ENCODE data around the gene PTGS1.

The PTGS1 gene

DNA sequence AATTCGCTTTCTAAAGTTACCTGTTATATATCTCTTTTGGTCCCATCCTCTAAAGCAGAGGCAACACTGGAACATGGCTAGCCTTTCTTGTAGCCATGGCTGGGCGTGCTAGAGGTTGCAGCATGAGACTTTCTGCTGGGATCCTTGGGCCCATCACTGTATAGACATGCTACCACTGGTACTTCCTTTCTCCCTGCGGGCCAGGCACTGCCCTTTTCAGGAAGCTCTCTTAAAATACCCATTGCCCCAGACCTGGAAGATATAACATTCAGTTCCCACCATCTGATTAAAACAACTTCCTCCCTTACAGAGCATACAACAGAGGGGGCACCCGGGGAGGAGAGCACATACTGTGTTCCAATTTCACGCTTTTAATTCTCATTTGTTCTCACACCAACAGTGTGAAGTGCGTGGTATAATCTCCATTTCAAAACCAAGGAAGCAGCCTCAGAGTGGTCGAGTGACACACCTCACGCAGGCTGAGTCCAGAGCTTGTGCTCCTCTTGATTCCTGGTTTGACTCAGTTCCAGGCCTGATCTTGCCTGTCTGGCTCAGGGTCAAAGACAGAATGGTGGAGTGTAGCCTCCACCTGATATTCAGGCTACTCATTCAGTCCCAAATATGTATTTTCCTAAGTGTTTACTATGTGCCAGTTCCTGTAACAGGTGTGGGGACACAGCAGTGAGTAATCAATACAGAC, 22.6 kb downstream of the PTGS1 start:
- ChIA-PET POLR2A (no interaction called here), CTCF (no interaction called here)
- DNase-seq (ENCODE audit: extremely low spot score) = peak; percentile 3
- no peak for TF ChIP-seq CTBP1 (IDR thresholded peaks at IDR 0.05; ENCODE audit: borderline replicate concordance)
- no peak for TF ChIP-seq BHLHE40 (IDR thresholded peaks at IDR 0.05; ENCODE audit: borderline replicate concordance)
- no peak for TF ChIP-seq FOXM1 (IDR thresholded peaks at IDR 0.05; ENCODE audit: borderline replicate concordance)
- TF ChIP-seq TARDBP (IDR thresholded peaks at IDR 0.05) = no peak
- TF ChIP-seq NFRKB (IDR thresholded peaks at IDR 0.05) = no peak
- TF ChIP-seq, protein P1, sequence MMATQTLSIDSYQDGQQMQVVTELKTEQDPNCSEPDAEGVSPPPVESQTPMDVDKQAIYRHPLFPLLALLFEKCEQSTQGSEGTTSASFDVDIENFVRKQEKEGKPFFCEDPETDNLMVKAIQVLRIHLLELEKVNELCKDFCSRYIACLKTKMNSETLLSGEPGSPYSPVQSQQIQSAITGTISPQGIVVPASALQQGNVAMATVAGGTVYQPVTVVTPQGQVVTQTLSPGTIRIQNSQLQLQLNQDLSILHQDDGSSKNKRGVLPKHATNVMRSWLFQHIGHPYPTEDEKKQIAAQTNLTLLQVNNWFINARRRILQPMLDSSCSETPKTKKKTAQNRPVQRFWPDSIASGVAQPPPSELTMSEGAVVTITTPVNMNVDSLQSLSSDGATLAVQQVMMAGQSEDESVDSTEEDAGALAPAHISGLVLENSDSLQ (IDR thresholded peaks at IDR 0.05) = no peak
- TF ChIP-seq SP1 (IDR thresholded peaks at IDR 0.05) = no peak
- TF ChIP-seq L3MBTL2 (conservative IDR thresholded peaks at IDR 0.05) = no peak
- TF ChIP-seq SUZ12 (IDR thresholded peaks at IDR 0.05) = no peak
- TF ChIP-seq ZNF384 (IDR thresholded peaks at IDR 0.05) = no peak
- no peak for TF ChIP-seq FOXA1 (IDR thresholded peaks at IDR 0.05)
- TF ChIP-seq FOXK2 (IDR thresholded peaks at IDR 0.05) = no peak
- no peak for TF ChIP-seq LEF1 (IDR thresholded peaks at IDR 0.05; ENCODE audit: borderline replicate concordance)
- no peak for TF ChIP-seq HDGF (IDR thresholded peaks at IDR 0.05; ENCODE audit: borderline replicate concordance)
- TF ChIP-seq ELF4 (IDR thresholded peaks at IDR 0.05) = no peak
- TF ChIP-seq ARNT (IDR thresholded peaks at IDR 0.05) = no peak

DNA sequence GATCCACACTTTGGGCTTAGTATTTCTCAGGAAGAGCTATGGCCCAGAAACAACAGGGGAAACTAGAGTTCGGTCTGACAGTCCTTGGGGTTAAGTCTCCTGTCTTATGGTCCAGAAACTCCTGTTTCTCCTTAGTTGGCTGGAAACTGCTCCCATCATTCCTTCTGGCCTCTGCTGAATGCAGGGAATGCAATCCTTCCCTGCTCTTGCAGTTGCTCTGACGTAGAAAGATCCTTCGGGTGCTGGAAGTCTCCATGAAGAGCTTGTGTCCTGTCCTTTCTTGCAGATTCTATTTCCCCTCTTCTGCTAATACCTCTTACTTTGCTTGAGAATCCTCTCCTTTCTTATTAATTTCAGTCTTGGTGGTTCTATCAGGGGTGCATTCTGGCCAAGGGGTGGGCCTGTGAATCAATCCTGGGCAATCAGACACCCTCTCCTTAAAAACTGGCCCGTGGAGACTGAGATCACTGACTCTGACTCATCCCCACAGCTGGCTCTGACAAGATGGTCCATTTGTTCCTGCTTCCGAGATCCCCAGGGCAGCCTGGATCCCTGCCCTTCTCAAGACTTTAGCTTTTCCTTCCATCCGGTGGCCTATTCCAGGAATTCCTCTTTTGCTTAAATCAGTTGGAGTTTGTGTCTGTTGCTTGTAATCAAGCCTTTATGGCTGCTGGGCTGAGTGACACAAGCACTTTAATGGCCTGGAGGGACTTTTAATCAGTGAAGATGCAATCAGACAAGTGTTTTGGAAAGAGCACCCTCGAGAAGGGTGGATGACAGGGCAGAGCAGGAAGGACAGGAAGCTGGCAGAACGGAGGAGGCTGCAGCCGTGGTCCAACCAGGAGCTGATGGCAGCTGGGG, 23.7 kb downstream of the PTGS1 start:
- ChIA-PET CTCF (no interaction called here), POLR2A (no interaction called here)
- TF ChIP-seq SUZ12 (IDR thresholded peaks at IDR 0.05) = no peak
- no peak for TF ChIP-seq ELF4 (IDR thresholded peaks at IDR 0.05)
- TF ChIP-seq ZNF384 (IDR thresholded peaks at IDR 0.05) = no peak
- TF ChIP-seq, protein P1 (IDR thresholded peaks at IDR 0.05) = no peak
- TF ChIP-seq FOXA1 (IDR thresholded peaks at IDR 0.05) = no peak
- no peak for TF ChIP-seq TARDBP (IDR thresholded peaks at IDR 0.05)
- no peak for TF ChIP-seq NFRKB (IDR thresholded peaks at IDR 0.05)
- no peak for TF ChIP-seq CTBP1 (IDR thresholded peaks at IDR 0.05; ENCODE audit: borderline replicate concordance)
- no peak for TF ChIP-seq BHLHE40 (IDR thresholded peaks at IDR 0.05; ENCODE audit: borderline replicate concordance)
- TF ChIP-seq HDGF (IDR thresholded peaks at IDR 0.05; ENCODE audit: borderline replicate concordance) = no peak
- no peak for TF ChIP-seq FOXM1 (IDR thresholded peaks at IDR 0.05; ENCODE audit: borderline replicate concordance)
- peak; percentile 4 for DNase-seq (ENCODE audit: extremely low spot score)

DNA sequence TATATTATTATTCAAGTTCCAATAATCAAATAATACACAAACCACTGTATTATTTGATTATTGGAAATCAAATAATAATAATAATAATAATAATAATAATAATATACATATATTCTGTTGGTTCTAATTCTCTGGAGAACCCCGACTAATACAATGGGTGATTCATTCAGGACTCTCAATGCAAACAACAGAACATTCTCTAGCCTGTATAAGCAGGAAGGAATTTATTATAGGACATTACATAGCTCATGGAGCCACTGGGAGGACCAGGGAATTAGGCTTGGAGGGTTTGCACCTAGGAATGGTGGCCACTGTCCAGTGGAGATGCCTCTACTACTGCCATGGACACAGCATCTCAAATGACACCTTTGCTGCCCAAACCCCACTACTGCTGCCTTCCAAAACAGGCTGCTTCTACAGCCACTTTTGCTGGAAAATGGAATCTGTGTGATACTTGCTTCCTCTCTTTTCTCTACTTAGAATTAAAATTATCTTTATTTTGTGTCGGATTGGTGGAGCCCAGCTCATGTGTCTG, 25.9 kb downstream of the PTGS1 start:
- TF ChIP-seq ELF4 (IDR thresholded peaks at IDR 0.05) (no peak), ZNF384 (IDR thresholded peaks at IDR 0.05) (no peak), CTBP1 (IDR thresholded peaks at IDR 0.05; ENCODE audit: borderline replicate concordance) (no peak), L3MBTL2 (conservative IDR thresholded peaks at IDR 0.05) (no peak), SP1 (IDR thresholded peaks at IDR 0.05) (no peak), ARNT (IDR thresholded peaks at IDR 0.05) (no peak), HDGF (IDR thresholded peaks at IDR 0.05; ENCODE audit: borderline replicate concordance) (no peak)
- TF ChIP-seq, protein P1 (IDR thresholded peaks at IDR 0.05) = no peak
- no peak for DNase-seq (ENCODE audit: extremely low spot score)
- POLR2A ChIA-PET = no interaction called here
- CTCF ChIA-PET = no interaction called here

DNA sequence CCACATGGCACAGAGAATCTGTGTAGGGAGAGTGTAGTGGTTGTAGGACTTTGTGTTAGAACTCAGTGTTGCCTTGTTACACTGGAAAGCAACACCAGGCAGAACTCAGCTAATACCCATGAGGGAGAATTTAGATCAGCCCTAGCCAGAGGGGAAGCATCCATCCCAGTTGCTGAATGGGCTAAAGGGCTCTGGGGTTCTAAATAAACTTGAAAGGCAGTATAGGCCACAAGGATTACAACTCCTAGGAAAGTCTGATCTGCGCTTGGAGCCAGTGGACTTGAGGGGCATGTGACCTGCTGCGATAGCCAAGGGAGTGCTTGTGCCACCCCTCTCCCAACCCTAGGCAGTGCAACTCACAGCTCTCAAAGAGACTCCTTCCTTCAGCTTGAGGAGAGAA, 26.9 kb downstream of the PTGS1 start:
- POLR2A ChIA-PET = no interaction called here

More for the DNA sequence above, 26.9 kb downstream of the PTGS1 start:
- DNase-seq (ENCODE audit: extremely low spot score) = no peak
- CTCF ChIA-PET = no interaction called here
- TF ChIP-seq ELF4 (IDR thresholded peaks at IDR 0.05) = no peak
- TF ChIP-seq CTBP1 (IDR thresholded peaks at IDR 0.05; ENCODE audit: borderline replicate concordance) = no peak
- no peak for TF ChIP-seq SP1 (IDR thresholded peaks at IDR 0.05)
- no peak for TF ChIP-seq BHLHE40 (IDR thresholded peaks at IDR 0.05; ENCODE audit: borderline replicate concordance)
- no peak for TF ChIP-seq FOXM1 (IDR thresholded peaks at IDR 0.05; ENCODE audit: borderline replicate concordance)
- no peak for TF ChIP-seq SUZ12 (IDR thresholded peaks at IDR 0.05)
- TF ChIP-seq, protein P1 (IDR thresholded peaks at IDR 0.05) = no peak
- no peak for TF ChIP-seq TARDBP (IDR thresholded peaks at IDR 0.05)
- TF ChIP-seq FOXA1 (IDR thresholded peaks at IDR 0.05) = no peak
- no peak for TF ChIP-seq ARNT (IDR thresholded peaks at IDR 0.05)
- TF ChIP-seq NFRKB (IDR thresholded peaks at IDR 0.05) = no peak
- no peak for TF ChIP-seq ZNF384 (IDR thresholded peaks at IDR 0.05)
- no peak for TF ChIP-seq HDGF (IDR thresholded peaks at IDR 0.05; ENCODE audit: borderline replicate concordance)

Data from HEK293T (cell line).